Ascending aorta (tissue), 2 donors: ENCODE measurements around the gene RAPGEF2. TPM values are rescaled to one million over a fixed set of nuclear protein-coding genes. Genes with fewer than 3 reads are reported as not detected.

Source experiments
- DNase-seq, 2 donors: peaks; one replicate each; pipeline ENCODE4 v3.0.0-alpha.2; 2019; ENCODE audit warnings: low spot score in 2 of 2
- H3K27ac ChIP-seq, 2 donors: fragments of 200-600 bp; sonication (generic); one replicate each; pipeline ENCODE4 v1.5.1; 2016 to 2017; ENCODE audit warnings: mild to moderate bottlenecking in 1 of 2
- H3K27me3 ChIP-seq: fragments of 200-600 bp; sonication (generic); one replicate; pipeline ENCODE4 v1.5.1; 2017
- H3K36me3 ChIP-seq, 2 donors: fragments of 200-600 bp; sonication (generic); one replicate each; pipeline ENCODE4 v1.5.1; 2016
- H3K4me1 ChIP-seq, 2 donors: fragments of 200-600 bp; sonication (generic); one replicate each; pipeline ENCODE4 v1.5.1; 2016 to 2017; ENCODE audit warnings: mild to moderate bottlenecking in 1 of 2
- H3K4me3 ChIP-seq, 2 donors: fragments of 200-600 bp; sonication (generic); one replicate each; pipeline ENCODE4 v1.5.1; 2016 to 2017; ENCODE audit warnings: mild to moderate bottlenecking in 1 of 2
- H3K9me3 ChIP-seq, 2 donors: fragments of 200-600 bp; sonication (generic); one replicate each; pipeline ENCODE4 v1.5.1; 2016
- CTCF ChIP-seq, 3 experiments: fragments of 200-600 bp in 2 of 3; fragments of 450-650 bp in 1 of 3; sonication (generic) in 2 of 3; IDR thresholded peaks; one replicate each; pipeline ENCODE4 v1.5.1; 2016 to 2019; ENCODE audit warnings: antibody characterized with exemption in 3 of 3, mild to moderate bottlenecking in 1 of 3, moderate library complexity in 1 of 3
- intact Hi-C: fragments of 100-400 bp; cut with DNase I; formaldehyde crosslinking; loops from one replicate; pipeline ENCODE4 v1.15.1; 2023
- total RNA-seq: library from RNA; depleted of rRNA; stranded (reverse); fragments of >200 nt; gene quantifications from one replicate; pipeline ENCODE4 v1.1.0, GENCODE V29; 2016

Gene RAPGEF2
- total RNA-seq, 1 donor from 2014 or later = 65.7 TPM

GRCh38 chr4:159363361-159363760, 260.5 kb downstream of the RAPGEF2 start:
- no peak for DNase-seq
- intact Hi-C loops = no loop called here
- H3K9me3 ChIP-seq = no peaks in the 10 kb centered on the region
- H3K27me3 ChIP-seq = no peaks in the 10 kb centered on the region
- H3K36me3 ChIP-seq = peaks cover 4 to 16% of the 10 kb centered on the region in 2 donors
- no peak for TF ChIP-seq CTCF (IDR thresholded peaks at IDR 0.05)
- no peak overlapping the region for H3K27ac ChIP-seq
- peaks cover 0 to 9% of the 10 kb centered on the region in 2 donors for H3K4me1 ChIP-seq
- no peak overlapping the region for H3K4me3 ChIP-seq

DNA sequence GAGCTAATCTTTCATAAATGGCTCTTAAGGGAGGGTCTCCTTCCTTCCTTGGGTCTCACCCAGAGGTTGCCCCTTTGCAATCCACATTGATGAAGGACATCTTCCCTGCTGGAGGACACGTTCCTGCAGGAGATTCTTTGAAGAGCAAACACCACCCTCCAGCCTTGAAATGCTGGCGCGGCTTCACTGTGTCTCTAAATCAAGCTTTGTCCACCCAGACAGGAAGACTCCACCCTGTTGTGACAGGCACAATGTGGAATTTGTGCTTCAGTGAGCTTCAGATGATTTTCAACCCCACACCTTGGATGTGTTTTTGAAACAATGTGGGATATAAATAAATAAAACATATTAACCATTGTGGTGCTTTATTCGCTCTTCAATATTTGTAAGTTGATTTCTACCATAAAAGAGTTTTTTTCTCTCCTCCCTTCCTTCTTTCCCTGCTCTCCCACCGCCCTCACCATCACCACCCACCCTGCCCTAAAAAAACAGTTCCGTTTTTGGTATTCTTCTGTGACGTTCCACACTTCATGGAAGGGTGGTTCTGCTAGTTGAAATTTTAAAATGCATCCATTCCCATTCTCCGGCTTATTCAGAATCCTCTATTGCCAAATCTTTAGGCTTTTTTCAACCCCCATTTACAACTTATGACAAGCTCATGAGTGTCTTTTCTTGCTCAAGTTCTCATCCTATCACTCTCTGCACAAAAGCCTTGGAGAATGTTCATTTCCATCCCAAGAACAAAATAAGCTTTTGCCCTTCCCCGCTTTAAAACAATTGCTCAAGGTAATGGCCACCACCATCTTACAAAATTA, 264.3 kb downstream of the RAPGEF2 start:
- Histone ChIP-seq H3K4me1 (no peaks in the 10 kb centered on the region), H3K27me3 (no peaks in the 10 kb centered on the region), H3K9me3 (no peaks in the 10 kb centered on the region), H3K36me3 (no peaks in the 10 kb centered on the region), H3K4me3 (no peak overlapping the region), H3K27ac (no peak overlapping the region)
- DNase-seq = no peak
- intact Hi-C loops = no loop called here
- no peak for TF ChIP-seq CTCF (IDR thresholded peaks at IDR 0.05)

DNA sequence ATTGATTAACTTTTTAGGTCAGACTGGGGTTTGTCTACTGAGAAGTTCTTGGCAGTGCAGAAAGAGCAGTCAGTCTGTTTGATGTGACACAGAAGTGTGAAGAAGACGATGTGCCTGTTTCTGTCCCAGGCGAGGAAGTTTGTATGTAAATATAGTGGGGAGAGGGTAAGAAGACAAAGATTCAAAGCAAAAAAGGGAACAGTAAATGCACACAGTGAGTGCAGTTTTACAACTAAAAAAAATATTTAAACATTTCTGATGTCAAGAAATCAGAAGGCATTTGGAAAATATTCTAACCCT, 264.9 kb downstream of the RAPGEF2 start:
- intact Hi-C loops = no loop called here
- TF ChIP-seq CTCF (IDR thresholded peaks at IDR 0.05) = no peak
- Histone ChIP-seq H3K27me3 (no peaks in the 10 kb centered on the region), H3K4me1 (no peaks in the 10 kb centered on the region), H3K9me3 (no peaks in the 10 kb centered on the region), H3K4me3 (no peak overlapping the region), H3K27ac (no peak overlapping the region), H3K36me3 (no peaks in the 10 kb centered on the region)
- DNase-seq = no peak

DNA sequence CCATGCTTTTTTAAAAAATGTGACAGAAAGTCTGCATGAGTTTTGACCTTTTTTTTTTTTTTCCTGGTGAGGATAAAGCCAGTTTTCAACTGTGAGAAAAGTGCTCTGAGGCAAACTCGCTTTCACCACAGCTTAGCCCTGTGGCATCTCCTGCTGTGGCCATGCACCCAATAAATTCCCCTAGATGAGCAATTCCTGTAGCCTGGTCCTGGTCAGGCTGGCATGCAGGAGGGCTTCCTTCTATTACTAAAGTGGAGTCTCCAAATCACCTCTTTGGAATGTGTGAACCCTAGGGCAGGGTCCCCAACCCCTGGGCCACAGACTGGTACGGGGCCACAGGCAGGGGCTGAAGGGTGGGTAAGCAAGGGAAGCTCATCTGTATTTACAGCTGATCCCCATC, 265.4 kb downstream of the RAPGEF2 start:
- DNase-seq = no peak
- Histone ChIP-seq H3K9me3 (no peaks in the 10 kb centered on the region), H3K4me3 (no peak overlapping the region), H3K36me3 (no peaks in the 10 kb centered on the region), H3K4me1 (no peaks in the 10 kb centered on the region), H3K27ac (no peak overlapping the region), H3K27me3 (no peaks in the 10 kb centered on the region)
- TF ChIP-seq CTCF (IDR thresholded peaks at IDR 0.05) = no peak
- intact Hi-C loops = no loop called here

- no peak for TF ChIP-seq CTCF (IDR thresholded peaks at IDR 0.05)
- Histone ChIP-seq H3K9me3 (no peaks in the 10 kb centered on the region), H3K36me3 (no peaks in the 10 kb centered on the region), H3K4me3 (no peak overlapping the region), H3K27ac (no peak overlapping the region), H3K4me1 (no peaks in the 10 kb centered on the region), H3K27me3 (no peaks in the 10 kb centered on the region)
- no peak for DNase-seq
- intact Hi-C loops = no loop called here
Measured at GRCh38 chr4:159369256-159369655, 266.4 kb downstream of the RAPGEF2 start.

- intact Hi-C loops = no loop called here
- no peaks in the 10 kb centered on the region for H3K9me3 ChIP-seq
- no peaks in the 10 kb centered on the region for H3K36me3 ChIP-seq
- no peak overlapping the region for H3K27ac ChIP-seq
- no peak for DNase-seq
- no peaks in the 10 kb centered on the region for H3K27me3 ChIP-seq
- no peak for TF ChIP-seq CTCF (IDR thresholded peaks at IDR 0.05)
- H3K4me3 ChIP-seq = no peak overlapping the region
- H3K4me1 ChIP-seq = no peaks in the 10 kb centered on the region
Measured at GRCh38 chr4:159370286-159370685, 267.4 kb downstream of the RAPGEF2 start.
